Measurements from ENCODE around the gene SORCS2.

Gene SORCS2

DNA sequence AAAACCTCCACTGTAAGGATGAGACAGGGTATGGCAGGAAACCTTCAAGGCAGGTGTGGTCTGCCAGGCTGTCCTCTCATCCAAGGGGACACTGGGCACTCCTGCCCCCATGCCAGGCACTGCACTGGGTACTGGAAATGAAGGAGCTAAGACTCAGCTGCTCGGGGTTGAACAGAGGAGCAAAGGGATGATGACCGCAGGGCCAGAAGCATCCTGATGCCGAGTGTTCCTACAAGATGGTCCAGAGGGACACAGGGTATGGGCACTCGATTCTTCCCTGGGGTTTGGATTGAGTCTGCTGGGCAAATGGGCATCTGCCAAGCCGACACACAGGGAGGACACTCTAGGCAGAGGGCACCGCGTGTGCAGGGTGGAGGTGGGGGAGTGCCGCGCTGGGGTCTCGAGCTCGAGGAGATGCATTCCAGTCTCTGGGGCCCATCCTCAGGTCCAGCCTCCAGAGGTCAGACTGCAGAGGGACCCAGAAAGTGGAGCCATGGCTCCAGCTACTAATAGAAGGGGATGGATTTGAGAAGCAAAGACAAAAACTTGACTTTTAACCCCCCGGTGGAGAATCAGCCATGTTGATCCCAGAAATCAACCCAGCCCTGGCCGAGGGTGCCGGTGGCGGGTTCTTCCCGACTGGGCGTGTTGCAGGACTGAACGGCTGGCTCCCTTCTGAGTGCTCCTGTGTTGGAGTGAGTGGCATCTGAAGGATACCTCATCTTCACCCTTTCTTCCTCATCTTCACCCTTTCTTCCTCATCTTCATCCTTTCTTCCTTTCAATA is 500.3 kb downstream of the SORCS2 start:
- DNase-seq (ENCODE audit: low spot score) = no peak

- DNase-seq (ENCODE audit: low spot score) = no peak
These were observed 500.9 kb downstream of the SORCS2 start for GRCh38 chr4:7693237-7693608.

GRCh38 chr4:7693711-7694110 is 501.4 kb downstream of the SORCS2 start:
- DNase-seq (ENCODE audit: low spot score) = no peak

- no peak for DNase-seq (ENCODE audit: low spot score)
These were observed 502.0 kb downstream of the SORCS2 start for GRCh38 chr4:7694324-7694723.

DNA sequence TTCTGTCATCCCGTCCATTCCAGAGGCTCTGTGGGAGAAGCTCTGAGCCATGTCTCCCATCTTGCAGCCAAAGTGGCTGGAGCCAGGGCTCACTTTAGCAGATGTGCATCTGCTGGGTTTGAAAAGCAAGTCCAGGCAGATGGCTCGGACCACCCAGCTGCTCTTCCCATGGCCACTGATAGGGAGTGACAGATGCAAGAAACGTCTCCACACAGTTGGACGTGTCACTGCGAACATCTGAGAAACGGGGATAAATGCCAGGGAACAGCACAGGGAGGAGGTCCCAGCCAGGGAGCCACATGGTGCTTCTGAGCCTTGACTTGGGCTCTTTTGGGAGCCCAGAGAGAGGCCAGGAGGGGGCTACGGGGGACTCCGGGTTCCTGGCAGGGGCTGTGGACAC is 505.0 kb downstream of the SORCS2 start:
- DNase-seq (ENCODE audit: low spot score) = no peak

DNA sequence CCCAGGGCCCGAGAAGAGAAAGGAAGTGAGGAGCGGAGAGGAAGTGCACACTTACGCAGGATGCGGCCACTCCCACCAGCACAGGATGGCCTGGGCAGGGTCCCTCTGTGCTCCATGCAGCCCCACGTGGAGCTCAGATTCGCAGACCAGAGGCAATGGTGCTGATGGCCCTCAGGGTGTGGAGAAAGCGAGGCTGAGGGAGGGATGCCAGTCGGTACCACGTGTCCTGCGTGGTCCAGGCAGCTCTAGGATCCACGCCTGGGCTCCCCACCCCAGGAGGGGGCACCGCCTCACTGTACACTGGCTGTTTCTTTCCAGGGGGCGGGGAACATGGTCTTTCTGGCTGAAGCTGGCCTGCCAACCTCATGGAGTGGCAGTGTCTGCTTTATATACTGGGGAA is 505.5 kb downstream of the SORCS2 start:
- DNase-seq (ENCODE audit: low spot score) = no peak

DNA sequence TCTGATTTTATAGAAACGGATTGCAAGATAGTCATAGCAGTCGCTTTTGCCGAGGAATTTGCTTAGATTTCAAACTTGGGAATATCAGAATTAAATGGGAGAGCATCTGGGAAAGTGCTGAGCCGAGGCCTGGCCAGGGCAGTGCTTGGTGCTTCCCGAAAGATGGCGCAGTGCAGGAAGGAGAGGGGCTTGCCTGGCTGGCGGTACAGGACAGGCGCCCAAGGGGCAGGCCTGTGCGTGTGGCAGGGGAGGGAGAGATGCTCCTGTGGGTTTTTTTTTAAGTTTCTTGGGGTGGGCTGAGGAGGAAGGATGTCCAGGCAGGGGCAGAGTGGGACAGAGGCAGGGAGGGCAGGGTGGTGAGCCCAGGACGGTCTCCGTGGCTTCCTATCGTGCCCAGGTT is 506.2 kb downstream of the SORCS2 start:
- peak; percentile 60 for DNase-seq (ENCODE audit: low spot score)

DNA sequence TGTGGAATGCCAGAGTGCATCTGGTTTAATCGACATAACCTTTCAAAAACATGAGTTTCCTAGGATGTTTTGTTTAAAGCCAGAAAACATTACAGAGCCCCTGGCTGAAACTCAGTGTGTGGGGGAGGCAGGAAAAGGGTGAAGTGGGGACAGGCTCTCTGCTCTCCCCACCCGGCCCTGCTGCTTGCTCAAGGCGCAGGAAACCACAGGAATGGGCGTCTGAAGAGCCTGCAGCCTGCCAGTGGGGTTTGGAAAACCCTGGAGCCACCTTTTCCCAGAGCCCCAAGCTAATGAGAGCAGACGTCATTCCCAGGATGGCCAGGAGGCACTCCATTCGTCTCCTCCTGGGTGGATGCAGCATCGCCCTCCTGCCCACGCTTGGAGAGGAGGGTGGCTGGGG is 506.7 kb downstream of the SORCS2 start:
- peak; percentile 75 for DNase-seq (ENCODE audit: low spot score)

GRCh38 chr4:7699825-7700224 is 507.5 kb downstream of the SORCS2 start:
- no peak for DNase-seq (ENCODE audit: low spot score)

DNA sequence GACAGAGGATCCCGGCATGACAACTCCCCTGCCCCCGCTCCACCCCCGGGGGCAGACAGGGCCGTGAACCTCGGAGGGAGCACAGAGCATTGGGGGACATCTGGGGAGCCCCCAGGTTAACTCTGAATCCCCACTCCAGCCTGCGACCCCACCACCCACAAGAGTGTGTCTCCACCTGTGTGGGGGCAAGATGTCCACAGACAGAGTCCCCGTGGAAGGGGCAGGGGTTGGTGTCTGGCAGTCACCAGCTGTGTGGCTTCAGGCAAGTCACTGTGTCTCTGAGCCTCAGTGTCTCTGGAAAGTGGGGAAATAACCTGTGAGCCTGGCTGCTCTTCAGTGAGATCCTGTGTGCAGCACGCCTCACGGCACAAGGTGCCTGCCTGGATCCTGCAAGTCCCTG is 508.3 kb downstream of the SORCS2 start:
- DNase-seq (ENCODE audit: low spot score) = no peak

DNA sequence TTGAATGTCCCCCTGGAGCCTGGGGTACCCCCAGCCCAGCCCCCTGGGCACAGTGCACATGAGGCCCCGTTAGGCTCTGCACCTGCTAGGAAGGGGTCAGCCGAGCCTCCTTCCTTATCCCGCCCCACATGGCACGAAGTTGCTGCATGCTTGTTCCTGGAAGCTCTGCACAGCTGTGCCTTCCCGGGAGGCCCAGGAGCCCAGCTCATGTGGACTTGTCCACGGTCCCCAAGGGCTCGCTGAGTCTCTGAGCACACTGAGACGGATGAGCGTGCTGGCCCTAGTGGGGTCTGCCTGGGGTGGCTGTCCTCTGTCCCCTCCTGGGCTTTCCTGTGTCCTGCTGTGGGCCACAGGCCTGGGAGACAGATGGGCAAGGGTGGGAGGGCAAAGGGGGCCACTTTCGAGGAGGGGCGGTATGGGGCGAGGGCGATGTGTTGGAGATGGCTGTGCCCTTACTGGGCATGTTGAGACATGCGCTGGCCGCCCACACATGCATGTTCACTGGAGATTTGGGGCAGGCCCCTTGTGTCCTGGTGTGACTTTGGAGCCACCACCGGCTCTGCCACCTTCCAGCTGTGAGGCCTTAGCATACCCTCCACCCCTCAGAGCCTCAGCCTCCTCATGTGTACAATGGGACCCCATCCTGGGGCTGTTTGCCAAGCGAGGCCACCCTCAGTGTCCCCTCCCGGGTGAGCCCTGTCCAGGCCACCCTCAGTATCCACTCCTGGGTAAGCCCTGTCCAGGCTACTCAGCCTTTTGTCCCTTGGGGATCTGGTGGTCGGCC is 509.7 kb downstream of the SORCS2 start:
- no peak for DNase-seq (ENCODE audit: low spot score)

DNA sequence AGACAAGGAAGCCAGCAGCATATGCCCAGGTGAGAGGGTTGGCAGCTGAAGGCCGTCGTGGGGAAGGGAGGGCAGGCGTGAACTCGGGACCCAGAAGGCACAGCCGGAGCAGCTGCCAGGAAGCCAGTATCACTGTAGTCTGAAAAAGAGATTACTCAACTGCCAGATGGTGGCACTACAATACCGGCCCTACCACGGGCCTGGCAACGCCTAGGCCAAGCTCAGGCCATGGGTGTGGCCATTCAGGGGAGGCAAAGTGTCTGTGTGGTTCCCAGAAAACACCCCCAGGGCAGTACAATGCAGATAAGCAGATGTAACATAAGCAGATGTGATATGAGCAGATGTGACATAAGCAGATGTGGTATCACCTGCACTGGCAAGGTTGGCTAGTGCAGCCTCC is 511.4 kb downstream of the SORCS2 start:
- no peak for DNase-seq (ENCODE audit: low spot score)

GRCh38 chr4:7704091-7704490 is 511.8 kb downstream of the SORCS2 start:
- DNase-seq (ENCODE audit: low spot score) = no peak

DNA sequence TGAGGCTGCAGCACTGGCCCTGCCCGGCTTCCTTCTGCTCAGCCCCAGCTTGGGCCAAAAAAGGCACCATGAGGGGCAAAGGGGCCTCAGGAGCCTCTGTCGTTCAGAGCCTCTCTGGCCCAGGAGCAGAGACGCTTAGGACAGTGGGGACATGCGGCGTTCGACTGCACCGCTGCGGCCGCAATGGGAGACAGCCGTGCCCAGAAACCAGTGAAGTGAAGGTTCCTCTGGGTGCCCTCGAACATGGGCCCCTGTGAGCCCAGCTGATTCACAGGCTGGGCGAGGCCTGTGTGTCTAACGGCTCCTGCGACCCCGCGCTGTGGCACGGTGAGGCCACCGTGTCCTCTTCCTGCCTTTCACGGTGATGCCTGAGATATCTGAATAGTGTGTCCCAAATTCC is 512.3 kb downstream of the SORCS2 start:
- no peak for DNase-seq (ENCODE audit: low spot score)

GRCh38 chr4:7705062-7705461 is 512.7 kb downstream of the SORCS2 start:
- no peak for DNase-seq (ENCODE audit: low spot score)

DNA sequence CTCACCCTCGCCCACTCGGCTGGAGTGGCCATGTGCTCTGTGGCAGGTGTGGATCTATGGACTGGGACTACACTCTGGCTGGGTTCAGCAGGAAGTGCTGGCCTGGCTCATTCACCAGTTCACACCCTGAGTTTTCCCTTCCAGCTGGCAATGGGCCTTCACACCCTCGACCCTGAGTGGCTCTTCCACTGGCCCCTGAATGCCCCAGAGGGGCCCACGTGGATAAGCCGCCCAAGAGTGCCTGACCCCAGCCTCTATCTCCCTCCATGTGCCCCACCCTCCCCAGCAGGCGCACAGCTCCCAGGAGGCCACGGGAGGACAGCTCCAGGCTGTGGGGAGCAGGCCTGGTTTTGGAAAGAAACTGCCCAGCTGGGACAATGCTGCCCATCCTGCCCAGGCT is 513.3 kb downstream of the SORCS2 start:
- no peak for DNase-seq (ENCODE audit: low spot score)

GRCh38 chr4:7708238-7708637 is 515.9 kb downstream of the SORCS2 start:
- no peak for DNase-seq (ENCODE audit: low spot score)

GRCh38 chr4:7708981-7709380 is 516.6 kb downstream of the SORCS2 start:
- no peak for DNase-seq (ENCODE audit: low spot score)

- no peak for DNase-seq (ENCODE audit: low spot score)
These were observed 517.1 kb downstream of the SORCS2 start for GRCh38 chr4:7709431-7709830.

DNA sequence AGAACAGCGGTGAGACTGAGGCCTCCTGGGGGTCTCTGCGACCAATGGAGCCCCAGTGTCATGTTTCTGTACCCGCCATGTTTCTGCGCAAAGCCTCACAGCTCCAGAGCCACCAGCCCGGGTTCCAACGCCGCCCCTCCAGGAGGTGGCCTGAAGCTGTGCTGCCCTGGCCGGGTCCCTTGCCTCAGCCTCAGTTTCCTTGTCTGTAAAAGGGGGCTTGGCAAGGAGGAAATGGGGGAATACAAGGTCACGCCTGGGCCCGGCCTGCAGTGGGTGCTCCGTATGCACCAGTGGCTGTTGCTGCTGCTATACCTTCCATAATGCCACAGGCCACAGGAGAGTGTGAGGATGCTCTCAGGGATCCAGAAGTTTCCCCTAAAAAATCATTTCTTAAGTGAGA is 517.8 kb downstream of the SORCS2 start:
- no peak for DNase-seq (ENCODE audit: low spot score)

- no peak for DNase-seq (ENCODE audit: low spot score)
These were observed 518.4 kb downstream of the SORCS2 start for GRCh38 chr4:7710576-7711306.

- no peak for DNase-seq (ENCODE audit: low spot score)
These were observed 519.1 kb downstream of the SORCS2 start for GRCh38 chr4:7711307-7711963.

All from AG08396 (cell line).